ENCODE results near the gene LASP1.

Gene LASP1

DNA sequence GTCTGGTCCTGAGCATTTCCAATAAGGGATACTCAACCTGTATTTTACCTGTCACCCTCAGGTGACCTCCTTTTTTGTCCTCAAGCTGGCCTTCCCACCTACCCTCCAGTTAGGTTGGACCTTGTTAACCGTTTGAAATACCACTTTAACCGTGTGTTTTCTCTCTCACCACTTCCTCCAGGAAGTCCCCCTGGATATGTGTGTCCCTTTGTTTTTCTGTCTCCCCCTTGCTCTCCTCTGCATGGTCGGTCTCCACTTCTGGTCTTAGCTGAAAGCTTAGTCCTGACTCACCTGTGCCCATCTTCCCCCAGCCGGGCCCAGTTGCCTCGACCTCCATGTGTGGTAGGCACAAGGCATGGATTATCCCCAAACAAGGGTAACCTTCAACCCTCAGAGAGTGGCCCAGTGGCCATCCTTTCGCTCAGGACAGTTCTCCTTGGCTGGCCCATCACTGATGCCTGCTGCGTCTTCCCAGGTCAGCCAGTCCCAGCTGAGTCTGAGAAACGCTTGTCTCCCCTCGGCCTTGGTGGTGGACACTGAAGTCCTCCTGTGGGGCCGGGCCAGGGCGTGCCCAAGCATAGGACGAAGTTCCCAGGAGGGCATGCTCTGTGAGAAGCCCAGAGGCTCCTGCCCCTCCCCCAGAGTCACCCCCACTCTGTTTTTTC is 20.0 kb downstream of the LASP1 start:
- no peak for TF ChIP-seq GATA1 (IDR thresholded peaks at IDR 0.05; ENCODE audit: low read depth, low read length)
- DNase-seq, result no peak

DNA sequence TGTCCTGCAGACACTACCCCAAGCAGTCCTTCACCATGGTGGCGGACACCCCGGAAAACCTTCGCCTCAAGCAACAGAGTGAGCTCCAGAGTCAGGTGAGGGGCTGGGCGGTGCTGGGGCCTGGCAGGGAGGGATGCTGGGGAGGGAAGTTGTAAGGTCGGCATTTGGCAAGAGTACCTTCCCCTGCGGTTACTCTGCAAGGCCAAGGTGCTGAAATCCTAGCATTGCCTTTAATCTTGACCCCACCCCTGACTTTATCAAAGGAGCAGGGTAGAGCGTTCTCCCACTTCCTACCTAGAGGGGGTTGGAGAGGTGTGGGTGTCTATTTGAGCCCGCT is 20.5 kb downstream of the LASP1 start:
- DNase-seq, result no peak
- TF ChIP-seq GATA1 (IDR thresholded peaks at IDR 0.05; ENCODE audit: low read depth, low read length) (no peak), POLR2A (IDR thresholded peaks at IDR 0.05; ENCODE audit: low read length) (no peak)

DNA sequence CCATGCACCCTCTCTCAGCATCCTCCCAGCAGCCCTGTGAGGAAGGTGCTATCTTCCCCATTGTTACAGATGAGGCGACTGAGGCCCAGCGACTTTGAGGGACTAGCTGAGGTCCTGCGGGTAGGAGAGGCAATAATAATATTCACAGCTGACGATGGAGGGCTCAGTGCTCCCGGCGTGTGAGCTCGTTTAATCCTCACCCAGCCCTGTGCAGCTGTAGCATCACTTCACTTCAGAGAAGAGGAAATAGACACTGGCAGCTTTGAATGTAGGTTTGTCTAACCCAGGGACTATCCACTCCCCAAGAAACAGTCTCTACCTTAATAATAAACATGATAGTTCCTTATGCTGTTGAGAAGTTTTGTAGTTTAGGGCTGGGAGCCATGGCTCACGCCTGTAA is 21.6 kb downstream of the LASP1 start:
- DNase-seq, result no peak
- TF ChIP-seq GATA1 (IDR thresholded peaks at IDR 0.05; ENCODE audit: low read depth, low read length) (no peak), POLR2A (IDR thresholded peaks at IDR 0.05; ENCODE audit: low read length) (no peak)

DNA sequence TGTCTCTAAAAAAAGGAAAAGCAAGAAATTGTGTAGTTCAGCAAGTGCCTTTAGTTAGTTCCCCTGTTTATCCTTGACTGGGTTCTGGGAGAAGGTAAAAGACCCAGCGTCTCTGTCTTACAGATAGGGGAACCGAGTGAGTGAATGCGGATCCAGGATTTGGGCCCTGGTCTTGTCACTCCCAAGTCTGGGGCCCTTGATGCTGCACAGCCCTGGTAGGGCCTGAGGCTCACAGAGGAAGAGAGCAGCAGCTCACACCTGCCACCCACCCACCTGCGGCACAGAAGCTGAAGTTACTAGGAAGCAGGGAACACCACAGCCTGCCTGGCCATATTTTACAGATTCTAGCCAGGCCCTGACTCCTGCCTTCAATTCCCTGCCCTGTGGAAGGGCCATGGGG is 22.2 kb downstream of the LASP1 start:
- no peak for DNase-seq
- no peak for TF ChIP-seq GATA1 (IDR thresholded peaks at IDR 0.05; ENCODE audit: low read depth, low read length)
- TF ChIP-seq POLR2A (IDR thresholded peaks at IDR 0.05; ENCODE audit: low read length), result no peak

DNA sequence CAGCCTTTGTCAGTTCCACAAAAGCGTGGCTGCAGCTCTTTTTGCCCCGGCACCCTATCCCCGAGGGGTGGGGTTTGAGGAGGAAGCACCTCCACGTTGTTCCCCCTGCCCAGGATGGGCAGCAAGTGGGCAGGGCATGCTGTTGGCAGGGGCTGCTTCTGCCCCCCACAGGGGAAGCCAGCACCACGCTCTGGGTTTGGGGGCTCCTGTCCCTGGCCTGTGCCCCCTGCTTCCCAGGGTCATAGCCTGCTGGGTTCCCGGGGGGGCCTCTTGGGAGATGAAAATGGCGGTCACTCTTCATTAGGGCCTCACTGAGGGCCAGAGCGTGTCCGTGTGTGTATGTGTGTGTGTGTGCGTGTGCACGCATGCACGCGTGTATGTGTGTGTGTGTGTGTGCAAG is 22.8 kb downstream of the LASP1 start:
- no peak for DNase-seq
- TF ChIP-seq POLR2A (IDR thresholded peaks at IDR 0.05; ENCODE audit: low read length) (no peak), GATA1 (IDR thresholded peaks at IDR 0.05; ENCODE audit: low read depth, low read length) (no peak)

DNA sequence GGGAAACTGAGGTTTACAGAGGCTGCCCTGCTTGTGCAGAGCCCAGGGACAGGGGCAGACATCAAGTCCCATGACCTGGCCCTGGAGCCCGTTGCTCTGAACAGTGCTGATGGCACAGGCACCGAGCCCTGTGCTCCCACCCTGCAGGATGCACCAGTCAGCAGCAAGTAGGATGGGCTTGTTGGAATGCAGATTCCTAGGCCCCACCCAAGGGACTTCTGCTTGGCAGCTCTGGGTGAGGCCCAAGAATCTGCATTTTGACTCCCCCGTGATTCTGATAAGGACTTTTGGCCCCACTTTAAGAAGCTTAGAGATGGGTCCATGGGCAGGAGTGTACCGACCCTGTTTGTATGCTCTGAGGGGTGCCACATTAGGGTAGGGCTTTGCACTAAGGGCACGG is 23.3 kb downstream of the LASP1 start:
- TF ChIP-seq POLR2A (IDR thresholded peaks at IDR 0.05; ENCODE audit: low read length), result no peak
- TF ChIP-seq GATA1 (IDR thresholded peaks at IDR 0.05; ENCODE audit: low read depth, low read length), result no peak

DNA sequence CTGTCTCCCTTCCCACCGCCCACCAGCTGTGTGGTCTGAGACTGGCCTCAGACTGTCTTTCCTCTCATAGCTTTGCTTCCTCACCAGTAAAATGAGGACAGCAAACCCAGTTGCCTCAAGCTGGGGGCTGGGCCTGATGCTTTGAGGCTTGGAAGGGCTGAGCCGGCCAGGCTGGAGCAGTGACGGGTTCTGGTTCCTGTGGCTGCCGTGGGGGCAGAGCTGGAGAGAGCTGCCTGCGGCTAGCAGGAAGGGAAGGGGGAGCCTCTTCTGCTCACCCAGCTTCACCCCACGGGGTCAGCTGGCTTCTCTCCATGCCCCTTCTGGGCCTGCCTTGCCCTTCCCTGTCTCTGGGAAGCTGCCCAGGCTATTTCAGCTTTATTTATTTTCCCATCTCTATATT is 23.7 kb downstream of the LASP1 start:
- no peak for DNase-seq
- TF ChIP-seq POLR2A (IDR thresholded peaks at IDR 0.05; ENCODE audit: low read length) (no peak), GATA1 (IDR thresholded peaks at IDR 0.05; ENCODE audit: low read depth, low read length) (no peak)

More for the DNA sequence above, 23.3 kb downstream of the LASP1 start:
- peak; percentile 19 to 35 for DNase-seq

DNA sequence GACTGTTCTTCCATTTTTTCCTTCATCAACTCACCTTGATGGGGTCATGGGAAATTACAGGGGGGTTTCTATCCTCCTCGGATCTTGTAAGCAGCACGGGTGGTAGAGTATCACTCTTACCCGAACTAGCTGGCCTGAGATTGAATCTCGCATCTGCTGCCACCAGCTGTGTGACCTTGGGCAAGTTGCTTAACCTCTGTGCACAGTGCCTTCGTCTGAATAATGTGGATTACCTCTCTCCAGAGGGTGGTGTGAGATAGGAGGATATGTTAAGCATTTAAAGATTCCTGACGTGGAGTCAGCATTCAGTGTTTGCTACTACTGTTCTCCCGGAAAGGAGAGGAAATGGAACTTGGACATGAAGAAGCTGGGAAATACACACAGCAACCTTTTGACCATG is 24.4 kb downstream of the LASP1 start:
- DNase-seq, result peak in 1 of 2 experiments; percentile 44
- TF ChIP-seq GATA1 (IDR thresholded peaks at IDR 0.05; ENCODE audit: low read depth, low read length) (no peak), POLR2A (IDR thresholded peaks at IDR 0.05; ENCODE audit: low read length) (no peak)

DNA sequence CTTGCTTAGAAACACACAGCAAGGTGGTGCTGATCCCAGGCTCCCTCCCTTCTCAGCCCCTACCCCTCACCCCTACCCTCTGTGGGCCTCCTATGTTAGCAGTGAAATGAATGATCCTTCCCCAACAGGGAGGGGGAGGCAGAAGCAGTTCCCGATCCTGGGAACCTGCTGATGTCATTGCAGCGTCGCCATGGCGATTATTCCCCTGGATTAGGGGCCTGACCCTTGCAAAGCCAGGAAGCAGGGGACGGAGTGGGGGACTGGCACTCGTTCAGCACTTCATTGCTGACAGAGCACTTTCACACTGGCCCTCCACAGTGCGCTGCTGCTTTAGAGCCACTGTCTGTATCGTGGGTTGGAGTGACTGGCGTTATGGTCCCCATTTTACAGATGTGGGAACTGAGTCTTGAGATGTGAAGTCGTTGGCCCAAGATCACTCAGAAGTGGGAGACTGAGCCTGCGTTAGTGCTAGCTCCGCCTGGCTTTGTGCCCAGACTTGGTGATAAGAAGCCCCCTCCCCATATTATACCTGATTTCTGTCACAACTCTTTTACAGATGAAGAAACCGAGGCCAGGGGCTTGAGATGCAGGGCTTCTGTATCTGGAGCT is 26.6 kb downstream of the LASP1 start:
- no peak for TF ChIP-seq GATA1 (IDR thresholded peaks at IDR 0.05; ENCODE audit: low read depth, low read length)
- no peak for TF ChIP-seq POLR2A (IDR thresholded peaks at IDR 0.05; ENCODE audit: low read length)

DNA sequence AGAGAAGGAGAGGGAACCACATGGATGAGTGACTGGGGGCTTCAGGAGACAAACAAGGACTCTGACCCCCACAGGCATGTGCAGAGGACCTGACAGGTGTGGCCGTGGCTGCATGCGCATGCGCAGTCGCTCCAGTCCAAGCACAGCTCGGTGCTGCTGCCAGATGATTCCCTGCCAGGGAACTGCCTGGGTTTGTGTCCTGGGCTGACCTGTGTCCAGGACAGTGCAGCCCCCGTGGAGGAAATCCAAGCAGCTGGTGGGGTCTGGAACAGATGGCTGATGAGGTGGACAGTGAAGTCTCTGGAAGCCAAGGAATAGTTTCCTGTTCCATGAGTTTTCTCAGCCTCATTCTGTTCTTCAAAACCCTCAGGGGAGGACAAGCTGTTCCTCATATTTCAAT is 27.3 kb downstream of the LASP1 start:
- TF ChIP-seq GATA1 (IDR thresholded peaks at IDR 0.05; ENCODE audit: low read depth, low read length) (no peak), POLR2A (IDR thresholded peaks at IDR 0.05; ENCODE audit: low read length) (no peak)
- no peak for DNase-seq

More for the DNA sequence above, 26.6 kb downstream of the LASP1 start:
- no peak for DNase-seq

DNA sequence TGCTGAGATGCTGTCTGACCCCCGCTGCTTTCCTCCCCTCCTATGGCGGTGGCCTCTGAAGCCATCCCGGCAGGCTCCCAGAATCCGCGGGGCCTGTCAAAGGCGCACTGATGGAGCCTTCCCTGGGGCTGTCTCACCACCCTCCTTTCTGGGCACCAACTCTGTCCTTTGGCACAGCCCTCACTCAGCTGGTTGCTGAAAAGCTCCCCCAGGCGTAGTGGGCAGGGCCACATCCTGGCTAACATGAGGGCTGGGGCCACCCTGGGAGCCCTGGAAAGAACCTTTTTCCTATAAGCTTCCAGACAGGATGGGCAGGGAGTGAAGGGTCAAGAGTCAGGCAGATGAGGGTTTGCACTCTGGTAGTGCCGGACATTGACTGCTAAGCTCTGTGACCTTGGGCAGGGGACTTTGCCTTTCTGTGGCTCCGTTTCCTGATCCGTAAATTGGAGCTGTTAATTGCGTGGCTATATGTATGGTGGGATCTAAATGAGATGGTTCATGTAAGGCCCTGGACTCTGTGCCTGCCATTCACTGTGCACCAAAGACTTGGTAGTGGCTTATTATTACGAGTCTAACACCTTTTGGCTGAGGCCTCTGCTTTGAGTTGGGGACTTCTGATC is 27.9 kb downstream of the LASP1 start:
- DNase-seq, result no peak
- TF ChIP-seq POLR2A (IDR thresholded peaks at IDR 0.05; ENCODE audit: low read length), result no peak
- no peak for TF ChIP-seq GATA1 (IDR thresholded peaks at IDR 0.05; ENCODE audit: low read depth, low read length)

DNA sequence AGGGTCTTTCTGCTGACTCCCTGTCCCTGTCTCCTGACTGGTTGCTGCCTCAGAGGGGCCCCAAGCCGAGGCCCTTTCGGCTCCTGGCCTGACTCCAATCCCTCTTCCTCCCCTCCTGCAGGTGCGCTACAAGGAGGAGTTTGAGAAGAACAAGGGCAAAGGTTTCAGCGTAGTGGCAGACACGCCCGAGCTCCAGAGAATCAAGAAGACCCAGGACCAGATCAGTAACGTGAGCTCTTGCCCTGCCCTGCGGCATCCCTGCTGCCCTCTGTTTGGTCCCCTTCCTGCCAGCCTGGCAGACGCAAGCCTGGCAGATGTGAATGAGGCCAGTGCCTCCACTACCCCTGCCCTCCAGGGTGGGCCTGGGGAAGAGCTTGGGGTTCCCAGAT is 28.4 kb downstream of the LASP1 start:
- DNase-seq, result no peak

DNA sequence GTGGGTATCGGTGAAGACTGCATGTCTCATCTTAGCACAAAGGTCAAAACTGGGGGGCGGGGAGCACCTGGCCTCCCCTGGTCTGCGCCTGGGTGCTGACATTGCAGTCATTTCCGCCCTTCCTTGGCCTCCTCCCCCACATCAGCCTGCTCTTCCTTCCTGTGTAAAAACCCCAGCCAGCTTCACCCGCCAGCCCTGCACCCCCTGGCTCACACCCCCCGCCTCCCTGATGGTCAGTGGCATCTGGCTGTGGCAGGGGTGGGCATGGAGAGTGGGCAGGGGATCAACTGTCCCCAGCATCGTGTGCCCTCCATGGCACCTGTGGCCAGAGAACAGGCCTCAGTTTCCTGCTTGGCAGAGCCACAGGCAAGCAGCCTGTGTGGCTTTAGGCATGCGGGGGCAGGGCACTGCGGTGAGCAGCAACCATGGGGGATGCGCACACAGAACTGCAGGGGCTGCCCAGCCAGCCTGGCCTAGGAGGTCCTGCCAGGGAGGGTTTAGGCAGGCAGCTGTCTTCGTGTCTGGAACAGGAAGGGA is 29.0 kb downstream of the LASP1 start:
- DNase-seq, result no peak
- TF ChIP-seq POLR2A (IDR thresholded peaks at IDR 0.05; ENCODE audit: low read length) (no peak), GATA1 (IDR thresholded peaks at IDR 0.05; ENCODE audit: low read depth, low read length) (no peak)

More for the DNA sequence above, 28.4 kb downstream of the LASP1 start:
- no peak for TF ChIP-seq POLR2A (IDR thresholded peaks at IDR 0.05; ENCODE audit: low read length)
- no peak for TF ChIP-seq GATA1 (IDR thresholded peaks at IDR 0.05; ENCODE audit: low read depth, low read length)

DNA sequence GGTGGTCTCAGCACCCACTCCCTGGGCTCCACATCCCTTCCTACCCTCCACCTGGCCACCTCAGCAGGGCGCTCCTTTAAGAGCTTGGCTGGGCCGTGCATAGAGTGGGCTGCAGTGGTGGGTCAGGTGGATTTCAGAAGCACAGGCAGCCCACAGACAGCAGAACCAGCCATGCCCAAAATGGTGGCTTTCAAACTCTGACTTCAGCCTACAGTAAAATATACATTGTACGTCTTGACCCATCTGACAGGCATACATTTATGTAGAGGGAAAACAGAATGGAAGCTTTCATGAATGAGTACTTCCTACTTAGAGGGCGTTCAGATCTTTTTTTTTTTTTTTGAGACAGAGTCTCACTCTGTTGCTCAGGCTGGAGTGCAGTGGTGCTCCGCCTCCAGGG is 29.6 kb downstream of the LASP1 start:
- no peak for TF ChIP-seq GATA1 (IDR thresholded peaks at IDR 0.05; ENCODE audit: low read depth, low read length)
- no peak for TF ChIP-seq POLR2A (IDR thresholded peaks at IDR 0.05; ENCODE audit: low read length)
- no peak for DNase-seq

Data from erythroblast (primary cell).